GM23338 (cell line): ENCODE measurements around the gene SLC15A5.

Experiments
- CREB1 ChIP-seq: fragments of 250-450 bp; sonication (Bioruptor Pico); IDR thresholded peaks from 2 replicates; pipeline ENCODE4 v1.5.0; 2020; ENCODE audit warnings: low read depth, mild to moderate bottlenecking, moderate library complexity
- CTCF ChIP-seq, 2 experiments: fragments of 200-600 bp in 1 of 2; sonication (generic) in 1 of 2; conservative IDR thresholded peaks; 2 replicates each; pipeline versions ENCODE4 v1.5.1 to v1.6.1; 2016 to 2017; ENCODE audit warnings: antibody characterized with exemption in 2 of 2, low read depth in 2 of 2, mild to moderate bottlenecking in 2 of 2, moderate library complexity in 1 of 2
- EZH2 ChIP-seq: fragments of 200-600 bp; sonication (generic); IDR thresholded peaks from one replicate; pipeline ENCODE4 v1.8.0; 2017; ENCODE audit warnings: antibody characterized with exemption, mild to moderate bottlenecking, low read depth; ENCODE audit not compliant: unreplicated experiment
- EZH2phosphoT487 ChIP-seq: fragments of 200-600 bp; sonication (generic); IDR thresholded peaks from one replicate; pipeline ENCODE4 v1.8.1; 2018; ENCODE audit warnings: antibody characterized with exemption; ENCODE audit not compliant: unreplicated experiment
- JUNB ChIP-seq: IDR thresholded peaks from one replicate; pipeline ENCODE4 v1.6.1; 2016; ENCODE audit warnings: antibody characterized with exemption; ENCODE audit not compliant: unreplicated experiment
- NANOG ChIP-seq: IDR thresholded peaks from 2 replicates; pipeline ENCODE4 v1.6.1; 2016; ENCODE audit warnings: antibody characterized with exemption, borderline replicate concordance
- POLR2AphosphoS5 ChIP-seq: IDR thresholded peaks from 2 replicates; pipeline ENCODE4 v1.6.1; 2016; ENCODE audit warnings: antibody characterized with exemption, low read depth
- REST ChIP-seq: IDR thresholded peaks from one replicate; pipeline ENCODE4 v1.6.1; 2018; ENCODE audit warnings: antibody characterized with exemption; ENCODE audit not compliant: unreplicated experiment
- STAT1 ChIP-seq: IDR thresholded peaks from one replicate; pipeline ENCODE4 v1.6.1; 2016; ENCODE audit warnings: antibody characterized with exemption; ENCODE audit not compliant: unreplicated experiment
- ZNF114 ChIP-seq: fragments of 250-450 bp; sonication (Bioruptor Pico); IDR thresholded peaks from 2 replicates; pipeline ENCODE4 v1.5.0; 2020; ENCODE audit warnings: mild to moderate bottlenecking, moderate library complexity
- ZNF331 ChIP-seq: fragments of 250-450 bp; sonication (Bioruptor Pico); IDR thresholded peaks from 2 replicates; pipeline ENCODE4 v1.5.0; 2020; ENCODE audit warnings: low read depth, mild to moderate bottlenecking, moderate library complexity
- ZNF462 ChIP-seq: fragments of 250-450 bp; sonication (Bioruptor Pico); IDR thresholded peaks from 2 replicates; pipeline ENCODE4 v1.5.0; 2020; ENCODE audit warnings: mild to moderate bottlenecking, moderate library complexity
- TF ChIP-seq, protein P1 (sequence below): IDR thresholded peaks from 2 replicates; pipeline ENCODE4 v1.6.1; 2016; ENCODE audit warnings: antibody characterized with exemption

- TF ChIP-seq CTCF (conservative IDR thresholded peaks at IDR 0.05; ENCODE audit: low read depth in 2 of 2) (no peak), EZH2 (no peak), POLR2AphosphoS5 (no peak), ZNF114 (CRISPR knock-in tag) (no peak), CREB1 (CRISPR knock-in tag) (no peak), JUNB (no peak), REST (no peak), EZH2phosphoT487 (no peak), STAT1 (no peak), ZNF331 (CRISPR knock-in tag) (no peak), NANOG (no peak), ZNF462 (no peak)
- TF ChIP-seq, protein P1, sequence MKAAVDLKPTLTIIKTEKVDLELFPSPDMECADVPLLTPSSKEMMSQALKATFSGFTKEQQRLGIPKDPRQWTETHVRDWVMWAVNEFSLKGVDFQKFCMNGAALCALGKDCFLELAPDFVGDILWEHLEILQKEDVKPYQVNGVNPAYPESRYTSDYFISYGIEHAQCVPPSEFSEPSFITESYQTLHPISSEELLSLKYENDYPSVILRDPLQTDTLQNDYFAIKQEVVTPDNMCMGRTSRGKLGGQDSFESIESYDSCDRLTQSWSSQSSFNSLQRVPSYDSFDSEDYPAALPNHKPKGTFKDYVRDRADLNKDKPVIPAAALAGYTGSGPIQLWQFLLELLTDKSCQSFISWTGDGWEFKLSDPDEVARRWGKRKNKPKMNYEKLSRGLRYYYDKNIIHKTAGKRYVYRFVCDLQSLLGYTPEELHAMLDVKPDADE: no peak
Measured at GRCh38 chr12:16241346-16241745, 36.1 kb downstream of the SLC15A5 start.
